ENCODE measurements around the gene ZNF506.
"Not testable (repeated sequence)": the region's sequence is repeated elsewhere in the genome, so short reads cannot be mapped to it uniquely, and the experiment has no call there.

Gene ZNF506

GRCh38 chr19:19821366-19821951, at the start of gene ZNF506:
Gene ZNF506 (minus strand): TSS chr19:19821750. CDS start chr19:19821603, 147 bp downstream.
- DNase-seq (ENCODE audit: low read depth in 2 of 2), result peak; percentile 88 to 89

GRCh38 chr19:19870086-19870485, 48.5 kb upstream of the ZNF506 start:
- not testable (repeated sequence) for DNase-seq (ENCODE audit: low read depth in 2 of 2)

GRCh38 chr19:19866611-19867248, 45.2 kb upstream of the ZNF506 start:
- DNase-seq (ENCODE audit: low read depth in 2 of 2), result no peak

GRCh38 chr19:19865750-19866610, 44.4 kb upstream of the ZNF506 start, which contains the start of gene ZNF253:
Gene ZNF253 (plus strand): TSS chr19:19865882. CDS start chr19:19865997, 115 bp downstream.
- DNase-seq (ENCODE audit: low read depth in 2 of 2), result peak; percentile 78 to 80

GRCh38 chr19:19860756-19861390, 39.3 kb upstream of the ZNF506 start:
- DNase-seq (ENCODE audit: low read depth in 2 of 2), result no peak

- DNase-seq (ENCODE audit: low read depth in 2 of 2), result no peak
These were observed 37.2 kb upstream of the ZNF506 start for GRCh38 chr19:19858751-19859150.

- not testable (repeated sequence) for DNase-seq (ENCODE audit: low read depth in 2 of 2)
These were observed 30.2 kb upstream of the ZNF506 start for GRCh38 chr19:19851740-19852139.

- DNase-seq (ENCODE audit: low read depth in 2 of 2), result no peak
These were observed 27.5 kb upstream of the ZNF506 start for GRCh38 chr19:19849056-19849455.

- no peak for DNase-seq (ENCODE audit: low read depth in 2 of 2)
These were observed 26.2 kb upstream of the ZNF506 start for GRCh38 chr19:19847781-19848180.

GRCh38 chr19:19835560-19836038, 14.0 kb upstream of the ZNF506 start:
- DNase-seq (ENCODE audit: low read depth in 2 of 2), result no peak

- DNase-seq (ENCODE audit: low read depth in 2 of 2), result no peak
These were observed 5.3 kb upstream of the ZNF506 start for GRCh38 chr19:19826875-19827274.

- no peak for DNase-seq (ENCODE audit: low read depth in 2 of 2)
These were observed 2.4 kb upstream of the ZNF506 start for GRCh38 chr19:19823916-19824315.

GRCh38 chr19:19821976-19822375, 426 bp upstream of the ZNF506 start:
- DNase-seq (ENCODE audit: low read depth in 2 of 2), result not testable (repeated sequence)

- no peak for DNase-seq (ENCODE audit: low read depth in 2 of 2)
These were observed 703 bp downstream of the ZNF506 start for GRCh38 chr19:19820774-19821320.

- no peak for DNase-seq (ENCODE audit: low read depth in 2 of 2)
These were observed 4.2 kb downstream of the ZNF506 start for GRCh38 chr19:19817357-19817756.

GRCh38 chr19:19816679-19817078, 4.9 kb downstream of the ZNF506 start:
- no peak for DNase-seq (ENCODE audit: low read depth in 2 of 2)

- DNase-seq (ENCODE audit: low read depth in 2 of 2), result not testable (repeated sequence)
These were observed 9.6 kb downstream of the ZNF506 start for GRCh38 chr19:19811999-19812398.

- no peak for DNase-seq (ENCODE audit: low read depth in 2 of 2)
These were observed 16.1 kb downstream of the ZNF506 start for GRCh38 chr19:19805480-19805879.

- DNase-seq (ENCODE audit: low read depth in 2 of 2), result no peak
These were observed 33.5 kb downstream of the ZNF506 start for GRCh38 chr19:19788015-19788414.

GRCh38 chr19:19785476-19785875, 36.1 kb downstream of the ZNF506 start:
- DNase-seq (ENCODE audit: low read depth in 2 of 2), result not testable (repeated sequence)

GRCh38 chr19:19782783-19783182, 38.8 kb downstream of the ZNF506 start:
- no peak for DNase-seq (ENCODE audit: low read depth in 2 of 2)

- DNase-seq (ENCODE audit: low read depth in 2 of 2), result not testable (repeated sequence)
These were observed 39.8 kb downstream of the ZNF506 start for GRCh38 chr19:19781791-19782190.

Measured in fibroblast of skin of left biceps (primary cell).